GM12878 (cell line): Measurements from ENCODE around the gene CCDC170. TPM values are rescaled to one million over a fixed set of nuclear protein-coding genes. Genes with fewer than 3 reads are reported as not detected.

Source experiments
- ATAC-seq: fragments of 200-7000 bp; cut with Tn5 transposase; 3 replicates; pipeline ENCODE4 v1.9.1; 2020; ENCODE audit warnings: mild to moderate bottlenecking, moderate library complexity
- BruUV-seq: library from RNA; stranded (reverse); fragments of 400-500 nt; replicated peaks from 2 replicates; lab custom pipeline; 2021; lab: Mats Ljungman, UMichigan
- CTCF ChIA-PET: fragments of 300-600 bp; sonication (Branson Sonifier 250); formaldehyde crosslinking; extraction: SDS; loops from one replicate; lab custom pipeline; 2021; ENCODE audit warnings: inconsistent platforms; lab: Yijun Ruan, JAX
- POLR2A ChIA-PET: fragments of 350-600 bp; formaldehyde crosslinking; extraction: SDS; loops from one replicate; lab custom pipeline; 2021; ENCODE audit warnings: inconsistent platforms; lab: Charles Lee
- RAD21 ChIA-PET: fragments of 300-600 bp; sonication (Branson Sonifier 250); formaldehyde crosslinking; loops from one replicate; lab custom pipeline; 2023; ENCODE audit warnings: antibody characterized with exemption; ENCODE audit not compliant: unreplicated experiment; lab: Charles Lee
- SMC1A ChIA-PET: fragments of 300-600 bp; sonication (Branson Sonifier 250); formaldehyde crosslinking; loops from one replicate; lab custom pipeline; 2023; ENCODE audit not compliant: unreplicated experiment, uncharacterized antibody; lab: Charles Lee
- DNase-seq: peaks from one replicate; pipeline ENCODE4 v3.0.0-alpha.2; 2011; ENCODE audit warnings: low read depth, low spot score
- FAIRE-seq: peaks from 3 replicates; lab custom pipeline; 2011; peaks lifted over from hg19 to GRCh38; lab: Jason Lieb, UNC
- H2AFZ ChIP-seq: 2 replicates; pipeline ENCODE4 v1.6.0; 2011; ENCODE audit warnings: low read depth, low read length, control low read depth; ENCODE audit not compliant: control insufficient read depth
- H3K27ac ChIP-seq: 2 replicates; pipeline ENCODE4 v1.5.1; 2011; ENCODE audit warnings: control low read depth; ENCODE audit not compliant: control insufficient read depth, insufficient read depth
- H3K27me3 ChIP-seq, 2 experiments: replicated peaks in 1 of 2; 2 replicates each; pipeline versions ENCODE4 v1.6.0 to v1.6.1; 2011; ENCODE audit warnings: low read length in 1 of 2; ENCODE audit not compliant: control insufficient read depth in 2 of 2, insufficient read depth in 2 of 2
- H3K36me3 ChIP-seq, 2 experiments: 2 replicates each; pipeline ENCODE4 v1.5.1; 2011; ENCODE audit warnings: low read length in 1 of 2; ENCODE audit not compliant: control insufficient read depth in 2 of 2, insufficient read depth in 2 of 2
- H3K4me1 ChIP-seq: 2 replicates; pipeline ENCODE4 v1.6.1; 2011; ENCODE audit warnings: mild to moderate bottlenecking, low read length, moderate library complexity, mixed read lengths; ENCODE audit not compliant: control insufficient read depth, insufficient read depth
- H3K4me2 ChIP-seq: 2 replicates; pipeline ENCODE4 v1.6.0; 2011; ENCODE audit warnings: control low read depth; ENCODE audit not compliant: control insufficient read depth, insufficient read depth
- H3K4me3 ChIP-seq: fragments of 200-600 bp; sonication (generic); 2 replicates; pipeline ENCODE4 v1.5.1; 2016
- H3K79me2 ChIP-seq: 2 replicates; pipeline ENCODE4 v1.6.0; 2011; ENCODE audit warnings: low read length; ENCODE audit not compliant: control insufficient read depth, insufficient read depth
- H3K9ac ChIP-seq: 2 replicates; pipeline ENCODE4 v1.8.0; 2011; ENCODE audit warnings: low read length, control low read depth, mixed read lengths; ENCODE audit not compliant: control insufficient read depth, insufficient read depth
- H3K9me3 ChIP-seq: replicated peaks from 3 replicates; pipeline ENCODE4 v1.5.1; 2011; ENCODE audit warnings: mild to moderate bottlenecking, low read length; ENCODE audit not compliant: control insufficient read depth, insufficient read depth
- H4K20me1 ChIP-seq: 2 replicates; pipeline ENCODE4 v1.6.0; 2011; ENCODE audit not compliant: control insufficient read depth, insufficient read depth
- BACH1 ChIP-seq: fragments of 450-650 bp; IDR thresholded peaks from 2 replicates; pipeline ENCODE4 v1.6.1; 2017; ENCODE audit warnings: mild to moderate bottlenecking, borderline replicate concordance
- BHLHE40 ChIP-seq, 2 experiments: fragments of 450-650 bp in 1 of 2; IDR thresholded peaks; 2 replicates each; pipeline ENCODE4 v1.6.1; 2011 to 2017; ENCODE audit warnings: low read depth in 2 of 2, borderline replicate concordance in 1 of 2, improper control_type of control experiment in 1 of 2, low read length in 1 of 2, mild to moderate bottlenecking in 1 of 2
- KAT2A ChIP-seq: conservative IDR thresholded peaks from 2 replicates; pipeline ENCODE4 v1.6.1; 2011; ENCODE audit warnings: low read depth, low read length; ENCODE audit not compliant: control insufficient read depth
- RBBP5 ChIP-seq: fragments of 200-600 bp; sonication (generic); conservative IDR thresholded peaks from 2 replicates; pipeline ENCODE4 v1.6.1; 2016
- WRNIP1 ChIP-seq: IDR thresholded peaks from 2 replicates; pipeline ENCODE4 v1.6.1; 2011; ENCODE audit warnings: low read depth, low read length, improper control_type of control experiment, borderline replicate concordance
- WGBS: methylation state at CpG from one replicate; pipeline ENCODE4 v1.1.6; 2016; ENCODE audit warnings: low lambda C conversion rate; ENCODE audit not compliant: insufficient replicate concordance, insufficient coverage; ENCODE audit errors: missing lambda C conversion rate; 5-methylcytosine and 5-hydroxymethylcytosine counted together
- in situ Hi-C: fragments of 300-500 bp; cut with MboI; formaldehyde crosslinking; loops from 9 replicates; pipeline ENCODE4 v1.14.3; 2018; ENCODE audit warnings: mixed read lengths
- intact Hi-C: fragments of 100-400 bp; cut with micrococcal nuclease; formaldehyde crosslinking; loops from one replicate; pipeline ENCODE4 v1.14.2; 2022; ENCODE audit not compliant: unreplicated experiment
- polyA plus RNA-seq, 11 experiments: library from polyadenylated mRNA; depleted of rRNA in 4 of 11; unstranded in 6 of 11; stranded (reverse) in 5 of 11; fragments of >200 nt; fragmentation: Nextera tagmentation in 4 of 11; fragmentation: Illumina TruSeq in 1 of 11; extraction: Ambion mirVana in 4 of 11; extraction: Trizol in 1 of 11; gene quantifications; 1 replicate in 1 of 11; 2 replicates in 10 of 11; pipeline versions ENCODE4 v1.2.1 to v1.2.3, GENCODE V29; 2011 to 2016; ENCODE audit warnings: inconsistent platforms in 2 of 11, missing spikeins in 2 of 11, low read depth in 1 of 11
- total RNA-seq, 4 experiments: library from RNA; depleted of rRNA in 3 of 4; stranded (reverse); fragments of >200 nt in 3 of 4; fragmentation: Illumina TruSeq in 1 of 4; extraction: Trizol in 1 of 4; gene quantifications; 2 replicates each; pipeline versions ENCODE4 v1.2.1 to v1.2.3, GENCODE V29; 2013 to 2021
- TF ChIP-seq, protein P1 (sequence below): fragments of 450-650 bp; IDR thresholded peaks from 2 replicates; pipeline ENCODE4 v1.6.1; 2014; ENCODE audit warnings: mild to moderate bottlenecking

Gene CCDC170
- total and polyA plus RNA-seq, 10 of the 15 experiments (the other 5 are each of a cell fraction or from before 2014, with no cell fraction given): not detected

DNA sequence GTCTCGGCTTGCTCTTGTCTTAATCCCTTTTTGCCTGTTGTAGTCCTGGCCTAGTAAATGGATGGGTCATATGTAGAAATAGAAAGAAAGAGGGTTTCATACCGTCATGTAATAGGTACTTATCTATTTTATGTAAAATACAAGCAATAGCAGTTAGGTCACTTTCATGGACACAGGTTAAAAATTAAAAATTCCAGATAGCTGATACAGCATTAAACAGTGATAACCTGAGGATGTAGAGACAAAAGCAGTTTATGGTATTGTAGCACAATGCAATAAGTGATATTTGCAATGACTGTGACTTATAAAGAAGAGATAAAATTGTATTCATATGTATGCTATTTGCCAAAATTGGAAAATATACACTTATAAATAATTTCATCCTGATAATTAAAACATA, 96.9 kb downstream of the CCDC170 start (continued):
- TF ChIP-seq, protein P1, sequence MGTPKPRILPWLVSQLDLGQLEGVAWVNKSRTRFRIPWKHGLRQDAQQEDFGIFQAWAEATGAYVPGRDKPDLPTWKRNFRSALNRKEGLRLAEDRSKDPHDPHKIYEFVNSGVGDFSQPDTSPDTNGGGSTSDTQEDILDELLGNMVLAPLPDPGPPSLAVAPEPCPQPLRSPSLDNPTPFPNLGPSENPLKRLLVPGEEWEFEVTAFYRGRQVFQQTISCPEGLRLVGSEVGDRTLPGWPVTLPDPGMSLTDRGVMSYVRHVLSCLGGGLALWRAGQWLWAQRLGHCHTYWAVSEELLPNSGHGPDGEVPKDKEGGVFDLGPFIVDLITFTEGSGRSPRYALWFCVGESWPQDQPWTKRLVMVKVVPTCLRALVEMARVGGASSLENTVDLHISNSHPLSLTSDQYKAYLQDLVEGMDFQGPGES: no peak

DNA sequence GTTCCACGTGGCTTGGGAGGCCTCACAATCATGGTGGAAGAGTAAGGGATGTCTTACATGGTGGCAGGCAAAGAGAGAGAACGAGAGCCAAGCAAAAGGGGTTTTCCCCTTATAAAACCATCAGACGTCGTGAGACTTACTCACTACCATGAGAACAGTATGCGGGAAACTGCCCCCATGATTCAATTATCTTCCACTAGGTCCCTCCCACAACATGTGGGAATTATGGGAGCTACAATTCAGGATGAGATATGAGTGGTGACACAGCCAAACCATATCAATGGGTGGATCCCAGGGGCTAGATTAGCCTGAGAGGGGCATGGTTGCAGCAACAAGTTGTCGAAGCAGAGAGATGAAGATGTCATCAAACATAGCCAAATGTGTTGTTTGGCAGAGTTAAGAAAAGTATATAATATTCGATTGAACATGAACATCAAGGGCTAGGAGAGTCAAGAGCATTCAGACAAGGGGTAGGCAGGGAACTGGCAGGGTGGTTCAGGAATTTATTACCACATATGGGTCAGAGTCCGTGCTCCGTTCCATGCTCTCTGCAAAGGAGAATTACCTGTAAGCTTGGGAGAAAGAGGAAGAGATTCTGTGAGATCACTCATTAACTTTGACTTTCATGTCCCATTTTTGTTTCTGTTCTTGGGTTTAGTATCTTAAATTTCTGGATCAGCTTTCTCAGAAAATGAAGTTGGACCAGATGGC, 98.8 kb downstream of the CCDC170 start:
- Histone ChIP-seq H3K4me3 (no peak overlapping the region), H3K36me3 (no peaks in the 10 kb centered on the region), H3K27ac (no peak overlapping the region), H3K79me2 (no peaks in the 10 kb centered on the region), H3K4me1 (no peaks in the 10 kb centered on the region), H3K27me3 (no peaks in the 10 kb centered on the region), H4K20me1 (no peaks in the 10 kb centered on the region), H3K9ac (no peak overlapping the region), H2AFZ (no peak overlapping the region), H3K4me2 (no peak overlapping the region), H3K9me3 (no peaks in the 10 kb centered on the region; the same call in 2 of the 3 replicates)
- no peak for FAIRE-seq
- intact Hi-C loops (no loop called here), in situ Hi-C loops (no loop called here)
- no peak for ATAC-seq
- ChIA-PET POLR2A (no interaction called here), RAD21 (no interaction called here), SMC1A (no interaction called here), CTCF (interaction anchor here (0.5 kb wide), 1 partner anchor 87 kb away, joined by 3 read pairs; no protein-coding TSS in a partner anchor)
- DNase-seq: no peak
- TF ChIP-seq KAT2A (no peak), BACH1 (no peak), WRNIP1 (no peak), RBBP5 (no peak), BHLHE40 (IDR thresholded peaks at IDR 0.05; ENCODE audit: borderline replicate concordance in 1 of 2, low read depth in 2 of 2, low read length in 1 of 2) (no peak)
- BruUV-seq: no TSS peak
- WGBS: 31% methylated on average over 9 of the region's 9 CpGs
